H1 (cell line): ENCODE data around the gene DUSP7. TPM values are rescaled to one million over a fixed set of nuclear protein-coding genes. Genes with fewer than 3 reads are reported as not detected.

Experiments
- CTCF ChIA-PET: fragments of 300-600 bp; sonication (Branson Sonifier 250); formaldehyde crosslinking; loops from one replicate; lab custom pipeline; 2021; ENCODE audit not compliant: partially characterized antibody; lab: Charles Lee
- POLR2A ChIA-PET: fragments of 300-600 bp; sonication (Branson Sonifier 250); formaldehyde crosslinking; loops from one replicate; lab custom pipeline; 2021; ENCODE audit warnings: inconsistent platforms; ENCODE audit not compliant: partially characterized antibody; lab: Charles Lee
- DNase-seq, 2 experiments: peaks; one replicate each; pipeline versions ENCODE4 v3.0.0 to v3.0.0-alpha.2; 2010 to 2022; ENCODE audit warnings: low spot score in 2 of 2, low read depth in 1 of 2, mixed read lengths in 1 of 2
- FAIRE-seq: peaks from 2 replicates; lab custom pipeline; 2011; peaks lifted over from hg19 to GRCh38; lab: Jason Lieb, UNC
- H2AFZ ChIP-seq: 2 replicates; pipeline ENCODE4 v1.8.1; 2012; ENCODE audit warnings: low read length, inconsistent platforms
- H2AK5ac ChIP-seq: 2 replicates; pipeline ENCODE4 v1.6.1; 2013; ENCODE audit warnings: low read depth, low read length
- H2BK120ac ChIP-seq: replicated peaks from 2 replicates; pipeline ENCODE3; 2013; ENCODE audit warnings: low read depth, low read length, inconsistent platforms
- H2BK12ac ChIP-seq: 2 replicates; pipeline ENCODE4 v1.6.1; 2013; ENCODE audit warnings: low read depth, low read length
- H2BK15ac ChIP-seq: 2 replicates; pipeline ENCODE4 v1.6.1; 2013; ENCODE audit warnings: low read length
- H2BK20ac ChIP-seq: 2 replicates; pipeline ENCODE4 v1.6.1; 2013; ENCODE audit warnings: low read length
- H2BK5ac ChIP-seq: 2 replicates; pipeline ENCODE4 v1.6.1; 2013; ENCODE audit warnings: low read depth, low read length
- H3K14ac ChIP-seq: 2 replicates; pipeline ENCODE4 v1.6.1; 2013; ENCODE audit warnings: inconsistent platforms; ENCODE audit not compliant: insufficient read length
- H3K18ac ChIP-seq: 2 replicates; pipeline ENCODE4 v1.6.1; 2013; ENCODE audit warnings: low read length; ENCODE audit errors: extremely low read depth
- H3K23ac ChIP-seq: 2 replicates; pipeline ENCODE4 v1.6.1; 2013; ENCODE audit warnings: inconsistent platforms; ENCODE audit not compliant: insufficient read length
- H3K23me2 ChIP-seq: 2 replicates; pipeline ENCODE4 v1.6.1; 2013; ENCODE audit warnings: low read depth, low read length
- H3K27ac ChIP-seq: 2 replicates; pipeline ENCODE4 v1.6.1; 2011; ENCODE audit warnings: low read depth, low read length, inconsistent platforms
- H3K27me3 ChIP-seq, 4 experiments: replicated peaks in 1 of 4; 1 replicate in 1 of 4; 2 replicates in 3 of 4; pipeline versions ENCODE4 v1.6.1 to v1.8.1; 2011 to 2013; ENCODE audit warnings: low read length in 3 of 4, mild to moderate bottlenecking in 3 of 4, inconsistent platforms in 2 of 4, mixed read lengths in 2 of 4, moderate library complexity in 1 of 4; ENCODE audit not compliant: control insufficient read depth in 3 of 4, insufficient read depth in 3 of 4; ENCODE audit errors: extremely low read depth in 1 of 4
- H3K36me3 ChIP-seq, 4 experiments: 2 replicates each; pipeline versions ENCODE4 v1.6.1 to v1.8.1; 2011 to 2013; ENCODE audit warnings: mild to moderate bottlenecking in 4 of 4, low read length in 3 of 4, moderate library complexity in 2 of 4, control low read depth in 1 of 4, inconsistent platforms in 1 of 4; ENCODE audit not compliant: insufficient read depth in 4 of 4, control insufficient read depth in 2 of 4
- H3K4ac ChIP-seq: replicated peaks from 2 replicates; pipeline ENCODE3; 2013; ENCODE audit warnings: low read length, low read depth, mixed read lengths, inconsistent platforms; ENCODE audit not compliant: insufficient read length
- H3K4me1 ChIP-seq, 4 experiments: replicated peaks in 1 of 4; 1 replicate in 1 of 4; 2 replicates in 3 of 4; pipeline versions ENCODE4 v1.6.1 to v1.8.1; 2011 to 2013; ENCODE audit warnings: low read length in 3 of 4, inconsistent platforms in 2 of 4, mixed read lengths in 1 of 4; ENCODE audit not compliant: insufficient read depth in 4 of 4, control insufficient read depth in 3 of 4
- H3K4me2 ChIP-seq, 2 experiments: 2 replicates each; pipeline versions ENCODE4 v1.6.1 to v1.8.1; 2011 to 2013; ENCODE audit warnings: low read depth in 2 of 2, low read length in 2 of 2, control low read depth in 1 of 2, inconsistent platforms in 1 of 2, mild to moderate bottlenecking in 1 of 2; ENCODE audit not compliant: insufficient read depth in 1 of 2
- H3K4me3 ChIP-seq, 4 experiments: fragments of 200-600, 300-600 bp in 1 of 4; sonication (generic), shearing (Covaris generic), sonication (Bioruptor Twin) in 1 of 4; 2 replicates each; pipeline versions ENCODE4 v1.5.1 to v1.8.1; 2011 to 2016; ENCODE audit warnings: low read length in 4 of 4, low read depth in 3 of 4, control low read depth in 2 of 4, inconsistent platforms in 2 of 4, mild to moderate bottlenecking in 2 of 4, mixed read lengths in 1 of 4, moderate library complexity in 1 of 4; ENCODE audit not compliant: insufficient read depth in 2 of 4; ENCODE audit errors: extremely low read depth in 1 of 4
- H3K56ac ChIP-seq: replicated peaks from 2 replicates; pipeline ENCODE3; 2013; ENCODE audit warnings: low read depth, mild to moderate bottlenecking, mixed read lengths, low read length, inconsistent platforms; ENCODE audit not compliant: insufficient read length
- H3K79me1 ChIP-seq: 2 replicates; pipeline ENCODE4 v1.6.1; 2013; ENCODE audit warnings: low read depth, low read length, control low read depth
- H3K79me2 ChIP-seq, 2 experiments: 2 replicates each; pipeline versions ENCODE4 v1.6.1 to v1.8.1; 2012 to 2013; ENCODE audit warnings: low read length in 2 of 2, mild to moderate bottlenecking in 2 of 2, inconsistent platforms in 1 of 2; ENCODE audit not compliant: insufficient read depth in 2 of 2, control insufficient read depth in 1 of 2
- H3K9ac ChIP-seq, 4 experiments: replicated peaks in 1 of 4; 1 replicate in 1 of 4; 2 replicates in 3 of 4; pipeline versions ENCODE4 v1.6.1 to v1.8.1; 2011 to 2013; ENCODE audit warnings: low read depth in 3 of 4, low read length in 3 of 4, control low read depth in 2 of 4, mild to moderate bottlenecking in 2 of 4, moderate library complexity in 2 of 4, inconsistent platforms in 1 of 4; ENCODE audit errors: extremely low read depth in 1 of 4
- H3K9me3 ChIP-seq, 2 experiments: 2 replicates each; pipeline versions ENCODE4 v1.6.1 to v1.8.1; 2012 to 2013; ENCODE audit warnings: mild to moderate bottlenecking in 2 of 2, moderate library complexity in 2 of 2, control low read depth in 1 of 2, inconsistent platforms in 1 of 2, low read depth in 1 of 2, low read length in 1 of 2, mixed read lengths in 1 of 2; ENCODE audit not compliant: insufficient read depth in 2 of 2
- H4K20me1 ChIP-seq, 2 experiments: replicated peaks in 1 of 2; 2 replicates each; pipeline versions ENCODE3 to v1.8.1; 2011 to 2013; ENCODE audit warnings: inconsistent platforms in 2 of 2, low read length in 2 of 2, mild to moderate bottlenecking in 1 of 2; ENCODE audit not compliant: insufficient read depth in 2 of 2, control insufficient read depth in 1 of 2
- H4K5ac ChIP-seq: 2 replicates; pipeline ENCODE4 v1.6.1; 2013; ENCODE audit warnings: low read length, low read depth, mixed read lengths, inconsistent platforms; ENCODE audit not compliant: insufficient read length
- H4K8ac ChIP-seq: 2 replicates; pipeline ENCODE4 v1.8.0; 2013; ENCODE audit warnings: mild to moderate bottlenecking, moderate library complexity, low read length, inconsistent platforms; ENCODE audit not compliant: insufficient read depth; ENCODE audit errors: extremely low read depth
- H4K91ac ChIP-seq: replicated peaks from 2 replicates; pipeline ENCODE3; 2013; ENCODE audit warnings: low read length, mixed read lengths, inconsistent platforms; ENCODE audit not compliant: insufficient read length
- TAF7 ChIP-seq: optimal IDR thresholded peaks from 2 replicates; pipeline ENCODE3; 2011; ENCODE audit warnings: low read depth, mild to moderate bottlenecking, inconsistent platforms, low read length, moderate library complexity, borderline replicate concordance
- WGBS, 2 experiments: shearing (Covaris generic) in 1 of 2; methylation state at CpG; one replicate each; pipeline versions ENCODE4 v1.1.6 to v1.1.7; 2013 to 2015; ENCODE audit warnings: low lambda C conversion rate in 2 of 2, mixed read lengths in 2 of 2, inconsistent platforms in 1 of 2, low coverage in 1 of 2, missing lambda C conversion rate in 1 of 2; ENCODE audit not compliant: insufficient replicate concordance in 2 of 2, insufficient coverage in 1 of 2, insufficient read length in 1 of 2; ENCODE audit errors: extremely low coverage in 1 of 2, missing lambda C conversion rate in 1 of 2; 5-methylcytosine and 5-hydroxymethylcytosine counted together
- polyA plus RNA-seq, 7 experiments: library from polyadenylated mRNA; depleted of rRNA in 3 of 7; stranded (reverse) in 5 of 7; unstranded in 2 of 7; fragments of >200 nt in 5 of 7; fragments of 200-250 nt in 2 of 7; gene quantifications; 1 replicate in 5 of 7; 2 replicates in 1 of 7; 4 replicates in 1 of 7; pipeline versions ENCODE4 v1.2.1 to v1.2.3, GENCODE V29; 2011 to 2013; ENCODE audit warnings: missing spikeins in 2 of 7, mixed read lengths in 2 of 7
- total RNA-seq: library from RNA; stranded (reverse); fragmentation: NEBNext Ultra II Directional; extraction: Animal tissue kit (Norgen Biotek cat#: 25700); gene quantifications from 2 replicates; pipeline ENCODE4 v1.2.1, GENCODE V29; 2021

Gene DUSP7
- total and polyA plus RNA-seq, 2 of the 8 experiments (the other 6 are each of a cell fraction or from before 2014, with no cell fraction given), result 19.4 to 24.9 TPM

GRCh38 chr3:52040600-52040999, 15.8 kb downstream of the DUSP7 start:
- ChIA-PET POLR2A (interaction anchor here (0.7 to 2.1 kb wide), 6 partner anchors 9 to 49 kb away, joined by 3 to 8 read pairs (median 4); partner anchors contain the start of gene RPL29), CTCF (interaction anchor here (1.0 to 33.0 kb wide), 12 partner anchors 12 to 104 kb away, joined by 3 to 984 read pairs (median 9); partner anchors contain the start of gene DUSP7)
- TF ChIP-seq TAF7, result no peak
- Histone ChIP-seq H3K18ac (no peak overlapping the region), H3K4me3 (no peak overlapping the region), H4K5ac (no peak overlapping the region), H3K4me1 (peaks cover 0 to 11% (median 4%) of the 10 kb centered on the region in 4 experiments; a peak in 5 of 7 replicates), H3K79me2 (no peaks in the 10 kb centered on the region), H3K14ac (no peak overlapping the region), H3K23ac (no peak overlapping the region), H2BK12ac (no peak overlapping the region), H3K27me3 (no peaks in the 10 kb centered on the region), H3K79me1 (no peaks in the 10 kb centered on the region), H4K91ac (no peak overlapping the region), H2BK5ac (no peak overlapping the region), H3K4me2 (no peak overlapping the region), H2AK5ac (no peak overlapping the region), H3K4ac (no peak overlapping the region), H2AFZ (no peak overlapping the region), H3K9ac (no peak overlapping the region), H2BK120ac (no peak overlapping the region), H3K36me3 (no peaks in the 10 kb centered on the region), H3K27ac (no peak overlapping the region), H2BK15ac (no peak overlapping the region), H2BK20ac (no peak overlapping the region), H3K23me2 (no peaks in the 10 kb centered on the region), H3K9me3 (no peaks in the 10 kb centered on the region), H4K8ac (no peak overlapping the region), H4K20me1 (no peaks in the 10 kb centered on the region), H3K56ac (no peak overlapping the region)
- DNase-seq (no peak), FAIRE-seq (no peak)
- WGBS, 2 experiments, result 92% methylated on average over 5 of the region's 8 CpGs; no CpG with 5 or more reads in 1 of the 2 experiments
